ENCODE results near the gene TP63. TPM values are rescaled to one million over a fixed set of nuclear protein-coding genes. Genes with fewer than 3 reads are reported as not detected.

The TP63 gene
- polyA plus RNA-seq, 1 donor from 2014 or later = 0.12 TPM

GRCh38 chr3:189584645-189585044 lies 46.5 kb upstream of the TP63 start:
- Histone ChIP-seq H3K9me2 (ENCODE audit: insufficient read depth, low read length) (no peaks in the 10 kb centered on the region), H3K36me3 (ENCODE audit: insufficient read depth, low read length) (no peaks in the 10 kb centered on the region), H3K4me2 (ENCODE audit: low read length) (no peak overlapping the region), H4K20me1 (ENCODE audit: insufficient read depth) (no peaks in the 10 kb centered on the region), H3F3A (ENCODE audit: insufficient read depth, low read length, poor library complexity, severe bottlenecking) (no peaks in the 10 kb centered on the region), H3K27me3 (ENCODE audit: insufficient read depth, low read depth, low read length) (no peaks in the 10 kb centered on the region), H3K27ac (ENCODE audit: low read length) (no peak overlapping the region), H3K4me3 (ENCODE audit: low read length) (no peak overlapping the region), H3K9me3 (ENCODE audit: low read length) (no peaks in the 10 kb centered on the region), H3K79me2 (replicated peaks; ENCODE audit: insufficient read depth, low read length) (no peaks in the 10 kb centered on the region), H2AFZ (ENCODE audit: low read depth, low read length) (no peak overlapping the region), H3K9ac (ENCODE audit: low read length) (no peak overlapping the region)
- TF ChIP-seq POLR2AphosphoS5 (IDR thresholded peaks at IDR 0.05) (no peak), TAF1 (IDR thresholded peaks at IDR 0.05; ENCODE audit: low read depth) (no peak), EP300 (conservative IDR thresholded peaks at IDR 0.05; ENCODE audit: poor library complexity, severe bottlenecking) (no peak), EZH2 (IDR thresholded peaks at IDR 0.05; ENCODE audit: borderline replicate concordance, insufficient read depth, low read length, poor library complexity, severe bottlenecking) (no peak), RAD21 (conservative IDR thresholded peaks at IDR 0.05) (no peak), SMC3 (conservative IDR thresholded peaks at IDR 0.05; ENCODE audit: poor library complexity) (no peak), CTCF (IDR thresholded peaks at IDR 0.05; ENCODE audit: poor library complexity, severe bottlenecking) (no peak), MXI1 (conservative IDR thresholded peaks at IDR 0.05; ENCODE audit: poor library complexity, severe bottlenecking) (no peak)
- TF ChIP-seq, protein P1, sequence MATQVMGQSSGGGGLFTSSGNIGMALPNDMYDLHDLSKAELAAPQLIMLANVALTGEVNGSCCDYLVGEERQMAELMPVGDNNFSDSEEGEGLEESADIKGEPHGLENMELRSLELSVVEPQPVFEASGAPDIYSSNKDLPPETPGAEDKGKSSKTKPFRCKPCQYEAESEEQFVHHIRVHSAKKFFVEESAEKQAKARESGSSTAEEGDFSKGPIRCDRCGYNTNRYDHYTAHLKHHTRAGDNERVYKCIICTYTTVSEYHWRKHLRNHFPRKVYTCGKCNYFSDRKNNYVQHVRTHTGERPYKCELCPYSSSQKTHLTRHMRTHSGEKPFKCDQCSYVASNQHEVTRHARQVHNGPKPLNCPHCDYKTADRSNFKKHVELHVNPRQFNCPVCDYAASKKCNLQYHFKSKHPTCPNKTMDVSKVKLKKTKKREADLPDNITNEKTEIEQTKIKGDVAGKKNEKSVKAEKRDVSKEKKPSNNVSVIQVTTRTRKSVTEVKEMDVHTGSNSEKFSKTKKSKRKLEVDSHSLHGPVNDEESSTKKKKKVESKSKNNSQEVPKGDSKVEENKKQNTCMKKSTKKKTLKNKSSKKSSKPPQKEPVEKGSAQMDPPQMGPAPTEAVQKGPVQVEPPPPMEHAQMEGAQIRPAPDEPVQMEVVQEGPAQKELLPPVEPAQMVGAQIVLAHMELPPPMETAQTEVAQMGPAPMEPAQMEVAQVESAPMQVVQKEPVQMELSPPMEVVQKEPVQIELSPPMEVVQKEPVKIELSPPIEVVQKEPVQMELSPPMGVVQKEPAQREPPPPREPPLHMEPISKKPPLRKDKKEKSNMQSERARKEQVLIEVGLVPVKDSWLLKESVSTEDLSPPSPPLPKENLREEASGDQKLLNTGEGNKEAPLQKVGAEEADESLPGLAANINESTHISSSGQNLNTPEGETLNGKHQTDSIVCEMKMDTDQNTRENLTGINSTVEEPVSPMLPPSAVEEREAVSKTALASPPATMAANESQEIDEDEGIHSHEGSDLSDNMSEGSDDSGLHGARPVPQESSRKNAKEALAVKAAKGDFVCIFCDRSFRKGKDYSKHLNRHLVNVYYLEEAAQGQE (IDR thresholded peaks at IDR 0.05; ENCODE audit: borderline replicate concordance) = no peak

DNA sequence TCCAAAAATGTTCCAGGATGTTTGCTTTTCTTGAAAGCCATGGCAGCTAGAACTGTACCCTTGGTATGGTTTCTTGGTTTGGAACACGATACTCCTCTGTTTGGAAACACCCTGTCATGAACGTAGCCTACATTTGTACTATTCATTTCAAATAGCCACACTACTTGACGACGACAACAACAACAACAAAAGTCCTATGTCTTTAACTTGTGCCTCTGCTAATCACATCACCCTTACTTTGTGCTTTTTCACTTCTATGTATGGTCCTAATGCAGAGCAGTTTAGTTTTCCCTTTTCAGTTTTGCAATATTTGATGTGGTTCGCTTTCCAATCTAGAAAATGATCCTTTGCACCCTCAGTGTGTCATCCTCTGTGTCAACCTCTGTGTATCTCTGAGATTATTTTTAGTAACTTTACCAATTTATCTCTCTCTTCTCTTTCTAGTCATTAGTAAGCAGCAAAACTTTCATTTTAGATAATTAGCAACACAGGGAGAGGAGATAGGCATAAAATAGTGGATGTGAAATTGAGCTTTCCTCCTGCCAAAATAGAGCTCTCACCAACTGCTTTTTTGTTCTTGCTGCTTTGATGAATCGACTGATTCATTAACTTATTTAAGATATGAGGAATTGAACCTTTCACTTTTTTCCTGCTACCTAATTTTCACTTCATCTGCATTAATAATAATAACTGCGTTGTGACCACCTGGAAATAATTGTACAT lies 44.1 kb upstream of the TP63 start:
- Histone ChIP-seq H4K20me1 (ENCODE audit: insufficient read depth) (no peaks in the 10 kb centered on the region), H3K79me2 (replicated peaks; ENCODE audit: insufficient read depth, low read length) (no peaks in the 10 kb centered on the region), H3K4me2 (ENCODE audit: low read length) (no peak overlapping the region), H3F3A (ENCODE audit: insufficient read depth, low read length, poor library complexity, severe bottlenecking) (no peaks in the 10 kb centered on the region), H3K36me3 (ENCODE audit: insufficient read depth, low read length) (no peaks in the 10 kb centered on the region), H3K9ac (ENCODE audit: low read length) (no peak overlapping the region), H3K4me3 (ENCODE audit: low read length) (no peak overlapping the region), H2AFZ (ENCODE audit: low read depth, low read length) (no peak overlapping the region), H3K27me3 (ENCODE audit: insufficient read depth, low read depth, low read length) (no peaks in the 10 kb centered on the region), H3K27ac (ENCODE audit: low read length) (no peak overlapping the region), H3K9me3 (ENCODE audit: low read length) (no peaks in the 10 kb centered on the region), H3K9me2 (ENCODE audit: insufficient read depth, low read length) (no peaks in the 10 kb centered on the region)
- TF ChIP-seq CTCF (IDR thresholded peaks at IDR 0.05; ENCODE audit: poor library complexity, severe bottlenecking) (no peak), EZH2 (IDR thresholded peaks at IDR 0.05; ENCODE audit: borderline replicate concordance, insufficient read depth, low read length, poor library complexity, severe bottlenecking) (no peak), POLR2AphosphoS5 (IDR thresholded peaks at IDR 0.05) (no peak), TAF1 (IDR thresholded peaks at IDR 0.05; ENCODE audit: low read depth) (no peak), EP300 (conservative IDR thresholded peaks at IDR 0.05; ENCODE audit: poor library complexity, severe bottlenecking) (no peak), RAD21 (conservative IDR thresholded peaks at IDR 0.05) (no peak), SMC3 (conservative IDR thresholded peaks at IDR 0.05; ENCODE audit: poor library complexity) (no peak), MXI1 (conservative IDR thresholded peaks at IDR 0.05; ENCODE audit: poor library complexity, severe bottlenecking) (no peak)
- TF ChIP-seq, protein P1 (IDR thresholded peaks at IDR 0.05; ENCODE audit: borderline replicate concordance) = no peak
